Measurements from ENCODE around the gene KRT7.
"Not testable (repeated sequence)": the region's sequence is repeated elsewhere in the genome, so short reads cannot be mapped to it uniquely, and the experiment has no call there.

Gene KRT7

GRCh38 chr12:52253391-52254179 is 20.5 kb downstream of the KRT7 start:
- no peak for TF ChIP-seq CTCF (IDR thresholded peaks at IDR 0.05; ENCODE audit: extremely low read depth, missing control alignments)
- DNase-seq (ENCODE audit: low spot score) = no peak

GRCh38 chr12:52254180-52254964 is 21.3 kb downstream of the KRT7 start:
- TF ChIP-seq CTCF (IDR thresholded peaks at IDR 0.05; ENCODE audit: extremely low read depth, missing control alignments) = no peak
- peak; percentile 12 for DNase-seq (ENCODE audit: low spot score)

GRCh38 chr12:52254965-52255751 is 22.1 kb downstream of the KRT7 start:
- no peak for DNase-seq (ENCODE audit: low spot score)
- TF ChIP-seq CTCF (IDR thresholded peaks at IDR 0.05; ENCODE audit: extremely low read depth, missing control alignments) = no peak

- DNase-seq (ENCODE audit: low spot score) = no peak
- TF ChIP-seq CTCF (IDR thresholded peaks at IDR 0.05; ENCODE audit: extremely low read depth, missing control alignments) = no peak
Observed at GRCh38 chr12:52255926-52256583, 23.0 kb downstream of the KRT7 start.

GRCh38 chr12:52256584-52256935 is 23.5 kb downstream of the KRT7 start:
- no peak for DNase-seq (ENCODE audit: low spot score)
- TF ChIP-seq CTCF (IDR thresholded peaks at IDR 0.05; ENCODE audit: extremely low read depth, missing control alignments) = no peak

- no peak for TF ChIP-seq CTCF (IDR thresholded peaks at IDR 0.05; ENCODE audit: extremely low read depth, missing control alignments)
- DNase-seq (ENCODE audit: low spot score) = peak; percentile 8
Observed at GRCh38 chr12:52257074-52257551, 24.1 kb downstream of the KRT7 start.

GRCh38 chr12:52257922-52258321 is 24.9 kb downstream of the KRT7 start:
- not testable (repeated sequence) for DNase-seq (ENCODE audit: low spot score)

Measured in GM20000 (cell line).